Measurements from ENCODE around the gene ZBTB3. TPM values are rescaled to one million over a fixed set of nuclear protein-coding genes. Genes with fewer than 3 reads are reported as not detected.
A peak's percentile ranks its signal among the peaks of the same experiment; 100 is the strongest.

Gene ZBTB3
- total RNA-seq, 4 donors from 2014 or later, result 5.3 to 7.3 (median 5.8) TPM

- ATAC-seq (ENCODE audit: low FRiP score) (peak; percentile 1), DNase-seq (ENCODE audit: low spot score) (no peak)
- TF ChIP-seq CTCF (IDR thresholded peaks at IDR 0.05), result no peak
These were observed 27.6 kb downstream of the ZBTB3 start for GRCh38 chr11:62726156-62726914.

- no peak for TF ChIP-seq CTCF (IDR thresholded peaks at IDR 0.05)
- DNase-seq (ENCODE audit: low spot score) (no peak), ATAC-seq (ENCODE audit: low FRiP score) (no peak)
These were observed 28.3 kb downstream of the ZBTB3 start for GRCh38 chr11:62725646-62726045.

- DNase-seq (ENCODE audit: low spot score), result no peak
- TF ChIP-seq CTCF (IDR thresholded peaks at IDR 0.05), result no peak
- ATAC-seq (ENCODE audit: low FRiP score), result no peak
These were observed 29.8 kb downstream of the ZBTB3 start for GRCh38 chr11:62724171-62724570.

- no peak for ATAC-seq (ENCODE audit: low FRiP score)
- TF ChIP-seq CTCF (IDR thresholded peaks at IDR 0.05), result no peak
- no peak for DNase-seq (ENCODE audit: low spot score)
These were observed 32.0 kb downstream of the ZBTB3 start for GRCh38 chr11:62721994-62722393.

GRCh38 chr11:62719302-62719978, 34.5 kb downstream of the ZBTB3 start:
- TF ChIP-seq CTCF (IDR thresholded peaks at IDR 0.05), result no peak
- DNase-seq (ENCODE audit: low spot score) (no peak), ATAC-seq (ENCODE audit: low FRiP score) (no peak)

- ATAC-seq (ENCODE audit: low FRiP score), result no peak
- DNase-seq (ENCODE audit: low spot score), result no peak
- no peak for TF ChIP-seq CTCF (IDR thresholded peaks at IDR 0.05)
These were observed 37.1 kb downstream of the ZBTB3 start for GRCh38 chr11:62716816-62717215.

GRCh38 chr11:62716206-62716605, 37.8 kb downstream of the ZBTB3 start:
- no peak for ATAC-seq (ENCODE audit: low FRiP score)
- DNase-seq (ENCODE audit: low spot score), result no peak
- TF ChIP-seq CTCF (IDR thresholded peaks at IDR 0.05), result no peak
